ENCODE measurements around the gene THSD4. TPM values are rescaled to one million over a fixed set of nuclear protein-coding genes. Genes with fewer than 3 reads are reported as not detected.

The THSD4 gene
- total RNA-seq, 6 experiments from 2014 or later = 5.2 to 21.8 (median 13.7) TPM

DNA sequence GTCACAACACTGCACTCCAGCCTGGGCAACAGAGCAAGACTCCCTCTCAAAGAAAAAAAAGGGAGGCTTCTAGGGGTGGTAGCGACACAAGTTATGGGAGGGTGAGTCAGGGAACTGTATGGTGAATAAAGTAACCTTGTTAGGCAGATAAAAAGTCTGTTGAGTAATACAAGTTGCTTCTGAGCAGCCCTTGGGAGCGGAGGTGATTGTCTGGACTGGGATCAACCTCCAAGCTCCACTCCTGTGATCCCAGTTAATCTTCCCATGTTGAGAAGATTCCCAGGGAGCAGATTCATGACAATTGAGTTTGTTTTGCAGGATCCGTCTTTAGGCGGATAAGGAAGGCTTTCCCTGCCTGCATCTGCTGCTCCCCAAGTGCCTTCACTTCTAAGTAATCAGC is 335.9 kb downstream of the THSD4 start:
- Histone ChIP-seq H3K27ac (no peak overlapping the region), H3K27me3 (no peaks in the 10 kb centered on the region), H3K4me3 (no peak overlapping the region), H3K36me3 (no peaks in the 10 kb centered on the region), H3K9me3 (no peaks in the 10 kb centered on the region), H3K4me1 (peaks cover 0 to 24% (median 5%) of the 10 kb centered on the region in 4 donors)
- DNase-seq (no peak), ATAC-seq (no peak)
- TF ChIP-seq, protein P1, sequence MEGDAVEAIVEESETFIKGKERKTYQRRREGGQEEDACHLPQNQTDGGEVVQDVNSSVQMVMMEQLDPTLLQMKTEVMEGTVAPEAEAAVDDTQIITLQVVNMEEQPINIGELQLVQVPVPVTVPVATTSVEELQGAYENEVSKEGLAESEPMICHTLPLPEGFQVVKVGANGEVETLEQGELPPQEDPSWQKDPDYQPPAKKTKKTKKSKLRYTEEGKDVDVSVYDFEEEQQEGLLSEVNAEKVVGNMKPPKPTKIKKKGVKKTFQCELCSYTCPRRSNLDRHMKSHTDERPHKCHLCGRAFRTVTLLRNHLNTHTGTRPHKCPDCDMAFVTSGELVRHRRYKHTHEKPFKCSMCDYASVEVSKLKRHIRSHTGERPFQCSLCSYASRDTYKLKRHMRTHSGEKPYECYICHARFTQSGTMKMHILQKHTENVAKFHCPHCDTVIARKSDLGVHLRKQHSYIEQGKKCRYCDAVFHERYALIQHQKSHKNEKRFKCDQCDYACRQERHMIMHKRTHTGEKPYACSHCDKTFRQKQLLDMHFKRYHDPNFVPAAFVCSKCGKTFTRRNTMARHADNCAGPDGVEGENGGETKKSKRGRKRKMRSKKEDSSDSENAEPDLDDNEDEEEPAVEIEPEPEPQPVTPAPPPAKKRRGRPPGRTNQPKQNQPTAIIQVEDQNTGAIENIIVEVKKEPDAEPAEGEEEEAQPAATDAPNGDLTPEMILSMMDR (IDR thresholded peaks at IDR 0.05) = no peak
- TF ChIP-seq POLR2A (IDR thresholded peaks at IDR 0.05) = no peak
- intact Hi-C loops (cut with DNase I) = no loop called here
- WGBS (ENCODE audit: insufficient coverage, low coverage, low lambda C conversion rate, missing lambda C conversion rate) = 87% methylated on average over 3 of the region's 4 CpGs

DNA sequence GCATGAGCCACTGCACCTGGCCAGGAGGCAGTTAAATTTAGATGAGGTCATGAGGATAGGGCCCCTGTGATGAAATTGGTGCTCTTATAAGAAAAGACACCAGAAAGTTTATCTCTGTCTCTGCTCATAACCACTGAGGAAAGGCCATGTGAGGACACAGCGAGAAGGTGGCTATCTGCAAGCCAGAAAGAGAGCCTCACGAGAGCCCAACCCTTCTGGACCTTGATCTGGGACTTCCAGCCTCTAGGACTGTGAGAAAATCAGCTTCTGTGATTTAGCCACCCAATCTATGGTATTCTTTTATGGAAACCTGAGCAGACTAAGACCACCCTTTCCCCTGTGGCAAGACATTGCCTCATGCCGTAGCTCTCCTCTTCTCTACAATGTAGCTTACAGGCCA is 337.6 kb downstream of the THSD4 start:
- intact Hi-C loops (cut with DNase I) = no loop called here
- peak in 1 of 4 donors; percentile 45 for ATAC-seq
- H3K9me3 ChIP-seq = no peaks in the 10 kb centered on the region
- DNase-seq = no peak
- peaks cover 0 to 24% (median 2%) of the 10 kb centered on the region in 4 donors for H3K4me1 ChIP-seq
- H3K36me3 ChIP-seq = no peaks in the 10 kb centered on the region
- H3K4me3 ChIP-seq = no peak overlapping the region
- no peak for TF ChIP-seq POLR2A (IDR thresholded peaks at IDR 0.05)
- TF ChIP-seq, protein P1 (IDR thresholded peaks at IDR 0.05) = no peak
- no peaks in the 10 kb centered on the region for H3K27me3 ChIP-seq
- no peak overlapping the region for H3K27ac ChIP-seq
- 82% methylated on average over 3 of the region's 3 CpGs for WGBS (ENCODE audit: insufficient coverage, low coverage, low lambda C conversion rate, missing lambda C conversion rate)

DNA sequence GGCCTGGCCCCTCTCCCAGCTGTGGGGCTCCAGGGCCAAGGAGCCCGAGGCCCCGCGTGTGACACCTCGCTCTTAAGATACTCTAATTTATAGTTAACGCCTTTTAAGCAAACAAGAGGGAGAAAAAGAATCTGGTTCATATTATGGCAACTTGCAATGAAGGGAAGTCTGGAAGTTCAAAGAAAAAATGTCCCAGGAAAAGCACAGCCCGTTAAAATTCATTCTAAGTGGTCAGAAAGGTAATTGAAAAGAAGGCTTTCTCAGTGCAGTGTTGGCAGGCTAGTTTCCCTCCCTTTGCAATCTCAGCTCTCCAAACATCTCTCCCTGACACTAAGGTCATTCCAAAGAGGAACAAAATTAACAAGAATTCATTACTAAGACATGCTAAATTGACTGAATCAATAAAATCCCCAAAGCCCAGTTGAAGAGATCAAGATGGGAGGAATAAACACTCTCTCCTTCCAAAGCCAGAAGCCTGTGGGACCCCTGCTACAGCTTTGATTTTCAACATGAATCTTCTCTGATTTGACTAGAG is 339.3 kb downstream of the THSD4 start:
- H3K27ac ChIP-seq = no peak overlapping the region
- intact Hi-C loops (cut with DNase I) = no loop called here
- H3K9me3 ChIP-seq = no peaks in the 10 kb centered on the region
- peaks cover 0 to 9% (median 0%) of the 10 kb centered on the region in 4 donors for H3K4me1 ChIP-seq
- H3K27me3 ChIP-seq = no peaks in the 10 kb centered on the region
- no peak for ATAC-seq
- no peak overlapping the region for H3K4me3 ChIP-seq
- H3K36me3 ChIP-seq = no peaks in the 10 kb centered on the region
- DNase-seq = no peak
- TF ChIP-seq, protein P1 (IDR thresholded peaks at IDR 0.05) = no peak
- no peak for TF ChIP-seq POLR2A (IDR thresholded peaks at IDR 0.05)
- WGBS (ENCODE audit: insufficient coverage, low coverage, low lambda C conversion rate, missing lambda C conversion rate) = 85% methylated on average over 6 of the region's 6 CpGs

DNA sequence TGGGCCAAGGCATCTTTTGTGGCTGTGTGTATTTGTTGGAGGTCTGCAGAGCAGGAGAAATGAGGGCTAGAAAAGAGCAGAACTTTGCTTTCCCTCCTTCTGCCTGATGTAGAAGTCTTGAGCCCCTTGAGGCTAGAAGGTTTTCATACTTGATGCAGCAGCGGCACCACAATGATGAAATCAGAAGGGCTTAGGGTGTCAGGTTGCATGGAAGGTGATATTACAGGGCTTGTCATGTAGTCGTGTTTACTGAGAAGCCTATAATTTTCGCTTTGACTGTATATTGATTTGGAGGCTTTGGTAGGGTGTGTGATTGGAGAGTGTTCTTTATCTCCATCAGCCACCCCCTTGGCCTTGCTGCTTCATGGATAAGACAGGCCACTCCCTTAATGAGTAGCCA is 339.8 kb downstream of the THSD4 start:
- DNase-seq (no peak), ATAC-seq (no peak)
- WGBS (ENCODE audit: insufficient coverage, low coverage, low lambda C conversion rate, missing lambda C conversion rate) = 96% methylated on average over 3 of the region's 3 CpGs
- Histone ChIP-seq H3K4me1 (peaks cover 0 to 9% (median 0%) of the 10 kb centered on the region in 4 donors), H3K27me3 (no peaks in the 10 kb centered on the region), H3K4me3 (no peak overlapping the region), H3K27ac (no peak overlapping the region), H3K9me3 (no peaks in the 10 kb centered on the region), H3K36me3 (no peaks in the 10 kb centered on the region)
- TF ChIP-seq POLR2A (IDR thresholded peaks at IDR 0.05) = no peak
- TF ChIP-seq, protein P1 (IDR thresholded peaks at IDR 0.05) = no peak
- intact Hi-C loops (cut with DNase I) = no loop called here

DNA sequence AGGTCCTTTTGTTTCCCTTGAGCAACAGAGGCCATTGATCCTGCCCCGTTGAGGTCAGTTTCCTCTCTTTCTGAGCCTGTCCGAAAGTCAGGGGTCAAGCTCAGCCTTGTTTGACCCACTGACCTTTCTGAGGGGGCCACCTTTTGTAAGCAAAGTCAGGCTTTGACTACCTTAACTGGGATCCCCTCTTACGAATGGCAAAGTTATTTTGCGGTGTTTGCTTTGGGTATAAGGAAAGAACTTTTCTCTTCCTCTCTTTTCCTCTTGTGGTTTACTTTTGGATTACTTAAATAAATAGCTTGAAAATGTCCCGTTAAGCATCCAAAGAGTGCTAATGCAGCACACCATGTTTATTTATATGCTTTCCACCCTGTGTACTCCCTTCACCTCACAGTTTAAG is 340.6 kb downstream of the THSD4 start:
- no peaks in the 10 kb centered on the region for H3K9me3 ChIP-seq
- TF ChIP-seq, protein P1 (IDR thresholded peaks at IDR 0.05) = no peak
- TF ChIP-seq POLR2A (IDR thresholded peaks at IDR 0.05) = no peak
- peaks cover 0 to 9% (median 0%) of the 10 kb centered on the region in 4 donors for H3K4me1 ChIP-seq
- ATAC-seq = no peak
- intact Hi-C loops (cut with DNase I) = no loop called here
- 72% methylated on average over 5 of the region's 5 CpGs for WGBS (ENCODE audit: insufficient coverage, low coverage, low lambda C conversion rate, missing lambda C conversion rate)
- DNase-seq = no peak
- H3K4me3 ChIP-seq = no peak overlapping the region
- no peak overlapping the region for H3K27ac ChIP-seq
- no peaks in the 10 kb centered on the region for H3K36me3 ChIP-seq
- H3K27me3 ChIP-seq = no peaks in the 10 kb centered on the region
